Type B pancreatic cell (in vitro differentiated cells): ENCODE measurements around the gene RAB17. TPM values are rescaled to one million over a fixed set of nuclear protein-coding genes. Genes with fewer than 3 reads are reported as not detected.

ENCODE experiments used
- DNase-seq: peaks from one replicate; pipeline ENCODE4 v3.0.0; 2021; ENCODE audit warnings: mixed read lengths; ENCODE audit not compliant: unreplicated experiment; ENCODE audit errors: extremely low spot score
- H3K27ac Mint-ChIP-seq: 2 replicates; pipeline ENCODE4 v1.8.0; 2021; ENCODE audit warnings: mild to moderate bottlenecking, mixed read lengths
- H3K27me3 Mint-ChIP-seq: 2 replicates; pipeline ENCODE4 v1.8.0; 2021; ENCODE audit warnings: mixed read lengths
- H3K36me3 Mint-ChIP-seq: 2 replicates; pipeline ENCODE4 v1.8.0; 2021; ENCODE audit warnings: mixed read lengths
- H3K4me1 Mint-ChIP-seq: one replicate; pipeline ENCODE4 v1.8.0; 2021; ENCODE audit warnings: mixed read lengths; ENCODE audit not compliant: unreplicated experiment
- H3K4me3 Mint-ChIP-seq: 2 replicates; pipeline ENCODE4 v1.8.0; 2021; ENCODE audit warnings: mild to moderate bottlenecking, mixed read lengths
- H3K9me3 Mint-ChIP-seq: 2 replicates; pipeline ENCODE4 v1.8.0; 2021; ENCODE audit warnings: mixed read lengths
- CTCF ChIP-seq: fragments of 200-600 bp; sonication (generic); conservative IDR thresholded peaks from 2 replicates; pipeline ENCODE4 v1.5.0; 2021; ENCODE audit warnings: antibody characterized with exemption, mild to moderate bottlenecking
- total RNA-seq: library from RNA; stranded (reverse); gene quantifications from 2 replicates; pipeline ENCODE4 v1.2.1, GENCODE V29; 2021; ENCODE audit warnings: low replicate concordance

The RAB17 gene
- total RNA-seq, 1 donor from 2014 or later: 21.6 TPM

- Mint-ChIP-seq H3K9me3 (peaks cover 6% of the 10 kb centered on the region), H3K4me1 (peaks cover 24% of the 10 kb centered on the region), H3K27ac (no peak overlapping the region), H3K36me3 (peaks cover 15% of the 10 kb centered on the region), H3K27me3 (peaks cover 46% of the 10 kb centered on the region), H3K4me3 (peak overlapping the region; percentile 86)
- DNase-seq: no peak
- no peak for TF ChIP-seq CTCF
These were observed 35.2 kb upstream of the RAB17 start for GRCh38 chr2:237625777-237626176.

- TF ChIP-seq CTCF: no peak
These were observed 34.7 kb upstream of the RAB17 start for GRCh38 chr2:237625216-237625705.

GRCh38 chr2:237624565-237624964 lies 34.0 kb upstream of the RAB17 start:
- no peak for TF ChIP-seq CTCF
- Mint-ChIP-seq H3K27ac (no peak overlapping the region), H3K9me3 (peaks cover 6% of the 10 kb centered on the region), H3K4me1 (peaks cover 16% of the 10 kb centered on the region), H3K4me3 (no peak overlapping the region), H3K27me3 (peaks cover 46% of the 10 kb centered on the region), H3K36me3 (peaks cover 6% of the 10 kb centered on the region)
- no peak for DNase-seq

More at GRCh38 chr2:237625216-237625705, 34.7 kb upstream of the RAB17 start:
- Mint-ChIP-seq H3K4me1 (peaks cover 21% of the 10 kb centered on the region), H3K4me3 (peak overlapping the region; percentile 86), H3K27me3 (peaks cover 46% of the 10 kb centered on the region), H3K27ac (no peak overlapping the region), H3K36me3 (peaks cover 12% of the 10 kb centered on the region), H3K9me3 (peaks cover 6% of the 10 kb centered on the region)
- no peak for DNase-seq

GRCh38 chr2:237623428-237624403 lies 33.2 kb upstream of the RAB17 start:
- Mint-ChIP-seq H3K4me1 (peaks cover 10% of the 10 kb centered on the region), H3K36me3 (peaks cover under 1% of the 10 kb centered on the region), H3K27me3 (peaks cover 45% of the 10 kb centered on the region), H3K4me3 (peak overlapping the region; percentile 44), H3K27ac (no peak overlapping the region), H3K9me3 (peaks cover 6% of the 10 kb centered on the region)
- no peak for DNase-seq
- TF ChIP-seq CTCF: no peak

- Mint-ChIP-seq H3K27ac (no peak overlapping the region), H3K9me3 (peaks cover 6% of the 10 kb centered on the region), H3K27me3 (peaks cover 14% of the 10 kb centered on the region), H3K4me1 (peaks cover 20% of the 10 kb centered on the region), H3K36me3 (no peaks in the 10 kb centered on the region), H3K4me3 (no peak overlapping the region)
- DNase-seq: no peak
- TF ChIP-seq CTCF: no peak
These were observed 27.9 kb upstream of the RAB17 start for GRCh38 chr2:237618449-237618848.
